Measurements from ENCODE around the gene DNAH3. TPM values are rescaled to one million over a fixed set of nuclear protein-coding genes. Genes with fewer than 3 reads are reported as not detected.

Gene DNAH3
- total and polyA plus RNA-seq, 5 donors from 2014 or later = 0.05 TPM; not detected in 4

DNA sequence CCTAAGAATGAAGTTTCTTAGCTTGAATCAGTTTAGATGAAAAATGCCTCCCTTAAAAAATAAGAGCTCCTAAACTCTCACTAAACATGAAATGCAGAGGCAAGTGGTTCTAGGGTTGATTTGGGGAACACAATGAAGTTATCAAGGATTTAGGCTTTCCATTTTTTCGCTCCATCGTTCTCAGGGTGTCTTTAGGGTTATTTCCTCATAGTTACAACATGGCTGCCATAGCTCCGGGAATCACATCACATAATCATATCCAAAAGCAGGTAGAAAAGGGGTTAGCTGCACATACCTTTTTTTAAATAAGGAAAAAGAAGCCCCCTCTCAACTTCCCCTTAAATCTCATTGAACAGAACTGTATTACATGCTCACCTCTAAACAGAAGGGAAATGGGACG lies 39.4 kb upstream of the DNAH3 start:
- no peaks in the 10 kb centered on the region for H3K36me3 Mint-ChIP-seq
- no peak overlapping the region for H3K27ac Mint-ChIP-seq
- H3K4me1 ChIP-seq (ENCODE audit: control insufficient read depth, insufficient read depth, low read length, poor library complexity, severe bottlenecking) = peaks cover 6% of the 10 kb centered on the region
- H3K27me3 ChIP-seq (ENCODE audit: control insufficient read depth, insufficient read depth, low read length) = peaks cover 3% of the 10 kb centered on the region
- H3K27me3 Mint-ChIP-seq = peaks cover 11% of the 10 kb centered on the region
- DNase-seq (no peak), ATAC-seq (ENCODE audit: low read depth in 2 of 2) (no peak)
- no peaks in the 10 kb centered on the region for H3K9me3 ChIP-seq (ENCODE audit: control insufficient read depth in 2 of 2, low read length in 2 of 2)
- H3K9me3 Mint-ChIP-seq = peaks cover 0 to 6% (median 0%) of the 10 kb centered on the region in 7 donors
- no peaks in the 10 kb centered on the region for H3K36me3 ChIP-seq (ENCODE audit: control insufficient read depth, insufficient read depth, low read length)
- H3K4me3 Mint-ChIP-seq = no peak overlapping the region
- peaks cover 0 to 6% (median 2%) of the 10 kb centered on the region in 4 donors for H3K4me1 Mint-ChIP-seq
- H3K4me3 ChIP-seq (ENCODE audit: low read depth, low read length) = no peak overlapping the region
- no peak overlapping the region for H3K27ac ChIP-seq (ENCODE audit: insufficient read depth, low read length, poor library complexity, severe bottlenecking)

DNA sequence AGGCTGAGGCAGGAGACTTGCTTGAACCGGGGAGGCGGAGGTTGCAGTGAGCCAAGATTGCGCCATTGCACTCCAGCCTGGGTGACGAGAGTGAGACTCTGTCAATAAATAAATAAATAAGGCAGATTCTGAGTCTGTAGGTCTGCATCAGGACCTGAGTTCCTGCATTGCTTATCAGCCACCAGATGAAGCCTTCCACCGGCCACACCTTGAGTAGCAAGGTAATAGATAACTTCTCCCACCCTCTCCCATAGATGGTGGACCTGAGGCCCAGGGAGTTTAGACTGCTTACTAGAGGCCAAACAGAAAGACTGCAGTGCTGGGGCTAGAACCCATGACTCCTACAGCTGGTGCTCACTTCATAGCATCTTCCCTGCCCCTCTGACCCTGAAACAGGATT lies 38.7 kb upstream of the DNAH3 start:
- peaks cover 3% of the 10 kb centered on the region for H3K27me3 ChIP-seq (ENCODE audit: control insufficient read depth, insufficient read depth, low read length)
- H3K27me3 Mint-ChIP-seq = peaks cover 11% of the 10 kb centered on the region
- no peak overlapping the region for H3K27ac ChIP-seq (ENCODE audit: insufficient read depth, low read length, poor library complexity, severe bottlenecking)
- H3K9me3 Mint-ChIP-seq = peaks cover 0 to 3% (median 0%) of the 10 kb centered on the region in 7 donors
- H3K4me3 Mint-ChIP-seq = no peak overlapping the region
- peaks cover 0 to 6% (median 2%) of the 10 kb centered on the region in 4 donors for H3K4me1 Mint-ChIP-seq
- H3K9me3 ChIP-seq (ENCODE audit: control insufficient read depth in 2 of 2, low read length in 2 of 2) = no peaks in the 10 kb centered on the region
- H3K4me3 ChIP-seq (ENCODE audit: low read depth, low read length) = no peak overlapping the region
- DNase-seq (no peak), ATAC-seq (ENCODE audit: low read depth in 2 of 2) (no peak)
- H3K36me3 Mint-ChIP-seq = no peaks in the 10 kb centered on the region
- peaks cover 6% of the 10 kb centered on the region for H3K4me1 ChIP-seq (ENCODE audit: control insufficient read depth, insufficient read depth, low read length, poor library complexity, severe bottlenecking)
- H3K27ac Mint-ChIP-seq = no peak overlapping the region
- H3K36me3 ChIP-seq (ENCODE audit: control insufficient read depth, insufficient read depth, low read length) = no peaks in the 10 kb centered on the region

DNA sequence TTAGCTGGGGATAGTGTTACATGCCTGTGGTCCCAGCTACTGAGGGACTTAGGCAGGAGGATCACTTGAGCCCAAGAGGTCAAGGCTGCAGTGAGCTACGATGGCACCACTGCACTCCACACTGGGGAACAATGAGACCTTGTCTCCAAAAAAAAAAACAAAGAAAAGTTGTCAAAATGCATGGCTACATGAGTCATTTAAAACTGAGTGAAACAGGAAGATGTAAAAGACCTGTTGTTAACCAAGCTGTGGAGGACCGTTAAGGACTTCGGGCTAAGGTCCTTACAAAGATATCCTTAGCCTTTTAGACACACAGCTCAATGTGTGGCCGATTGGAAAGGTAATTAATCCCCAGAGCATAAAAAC lies 35.7 kb upstream of the DNAH3 start:
- H3K36me3 Mint-ChIP-seq = peaks cover 24% of the 10 kb centered on the region
- H3K27me3 ChIP-seq (ENCODE audit: control insufficient read depth, insufficient read depth, low read length) = no peaks in the 10 kb centered on the region
- ATAC-seq (ENCODE audit: low read depth in 2 of 2) (no peak), DNase-seq (no peak)
- H3K4me3 Mint-ChIP-seq = no peak overlapping the region
- H3K4me3 ChIP-seq (ENCODE audit: low read depth, low read length) = no peak overlapping the region
- H3K27ac Mint-ChIP-seq = peak overlapping the region in 1 of 3 donors; percentile 40
- peaks cover 0 to 3% (median 0%) of the 10 kb centered on the region in 7 donors for H3K9me3 Mint-ChIP-seq
- no peaks in the 10 kb centered on the region for H3K9me3 ChIP-seq (ENCODE audit: control insufficient read depth in 2 of 2, low read length in 2 of 2)
- H3K4me1 ChIP-seq (ENCODE audit: control insufficient read depth, insufficient read depth, low read length, poor library complexity, severe bottlenecking) = peaks cover 6% of the 10 kb centered on the region
- H3K27me3 Mint-ChIP-seq = peaks cover 5% of the 10 kb centered on the region
- peaks cover 0 to 6% (median 2%) of the 10 kb centered on the region in 4 donors for H3K4me1 Mint-ChIP-seq
- no peak overlapping the region for H3K27ac ChIP-seq (ENCODE audit: insufficient read depth, low read length, poor library complexity, severe bottlenecking)
- peaks cover 9% of the 10 kb centered on the region for H3K36me3 ChIP-seq (ENCODE audit: control insufficient read depth, insufficient read depth, low read length)

DNA sequence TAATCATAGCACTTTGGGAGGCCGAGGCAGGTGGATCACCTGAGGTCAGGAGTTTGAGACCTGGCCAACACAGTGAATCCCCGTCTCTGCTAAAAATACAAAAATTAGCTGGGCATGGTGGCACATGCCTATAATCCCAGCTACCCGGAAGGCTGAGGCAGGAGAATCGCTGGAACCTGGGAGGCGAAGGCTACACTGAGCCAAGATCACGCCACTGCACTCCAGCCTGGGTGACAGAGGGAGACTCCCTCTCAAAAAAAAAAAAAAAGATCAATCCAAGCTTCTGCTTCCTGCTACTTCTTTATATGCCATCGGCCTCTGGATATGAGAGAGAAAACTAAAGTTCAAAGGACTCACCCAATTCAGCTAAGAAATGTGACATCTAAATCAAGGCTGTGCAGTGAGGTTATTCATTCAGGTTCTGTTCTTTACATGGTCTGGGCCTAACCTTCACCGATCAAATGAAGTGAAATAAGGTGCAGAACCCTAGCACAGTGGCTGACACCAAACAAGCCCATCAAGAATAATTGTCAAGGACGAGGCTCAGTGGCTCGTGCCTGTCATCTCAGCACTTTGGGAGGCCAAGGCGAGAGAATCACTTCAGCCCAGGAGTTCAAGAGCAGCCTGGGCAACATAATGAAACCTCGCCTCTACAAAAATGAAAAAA lies 35.1 kb upstream of the DNAH3 start:
- no peaks in the 10 kb centered on the region for H3K27me3 ChIP-seq (ENCODE audit: control insufficient read depth, insufficient read depth, low read length)
- peaks cover 6% of the 10 kb centered on the region for H3K4me1 ChIP-seq (ENCODE audit: control insufficient read depth, insufficient read depth, low read length, poor library complexity, severe bottlenecking)
- Mint-ChIP-seq H3K4me1 (peaks cover 0 to 6% (median 2%) of the 10 kb centered on the region in 4 donors), H3K4me3 (no peak overlapping the region), H3K36me3 (peaks cover 29% of the 10 kb centered on the region), H3K27ac (peak overlapping the region in 2 of 3 donors; percentile 23 to 40), H3K27me3 (peaks cover 5% of the 10 kb centered on the region), H3K9me3 (peaks cover 0 to 3% (median 0%) of the 10 kb centered on the region in 7 donors)
- H3K27ac ChIP-seq (ENCODE audit: insufficient read depth, low read length, poor library complexity, severe bottlenecking) = no peak overlapping the region
- peaks cover 14% of the 10 kb centered on the region for H3K36me3 ChIP-seq (ENCODE audit: control insufficient read depth, insufficient read depth, low read length)
- ATAC-seq (ENCODE audit: low read depth in 2 of 2) (no peak), DNase-seq (no peak)
- no peak overlapping the region for H3K4me3 ChIP-seq (ENCODE audit: low read depth, low read length)
- no peaks in the 10 kb centered on the region for H3K9me3 ChIP-seq (ENCODE audit: control insufficient read depth in 2 of 2, low read length in 2 of 2)

DNA sequence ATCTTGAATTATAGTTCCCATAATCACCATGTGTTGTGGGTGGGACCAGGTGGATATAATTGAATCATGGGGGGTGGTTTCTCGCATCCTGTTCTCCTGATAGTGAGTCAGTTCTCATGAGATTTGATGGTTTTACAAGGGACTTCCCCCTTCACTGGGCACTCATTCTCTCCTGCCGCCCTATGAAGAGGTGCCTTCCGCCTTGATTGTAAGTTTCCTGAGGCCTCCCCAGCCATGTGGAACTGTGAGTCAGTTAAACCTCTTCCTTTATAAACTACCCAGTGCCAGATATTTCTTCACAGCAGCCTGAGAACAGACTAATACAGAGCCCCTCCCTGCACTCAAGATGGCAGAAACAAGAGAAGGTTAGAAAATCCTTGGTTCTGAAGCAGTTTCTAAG lies 34.2 kb upstream of the DNAH3 start:
- ATAC-seq (ENCODE audit: low read depth in 2 of 2) (no peak), DNase-seq (no peak)
- H3K4me3 ChIP-seq (ENCODE audit: low read depth, low read length) = no peak overlapping the region
- peaks cover 34% of the 10 kb centered on the region for H3K36me3 Mint-ChIP-seq
- peaks cover 0 to 6% (median 2%) of the 10 kb centered on the region in 4 donors for H3K4me1 Mint-ChIP-seq
- peaks cover 3% of the 10 kb centered on the region for H3K27me3 Mint-ChIP-seq
- no peak overlapping the region for H3K4me3 Mint-ChIP-seq
- H3K36me3 ChIP-seq (ENCODE audit: control insufficient read depth, insufficient read depth, low read length) = peaks cover 19% of the 10 kb centered on the region
- H3K27me3 ChIP-seq (ENCODE audit: control insufficient read depth, insufficient read depth, low read length) = no peaks in the 10 kb centered on the region
- peaks cover 0 to 3% (median 0%) of the 10 kb centered on the region in 7 donors for H3K9me3 Mint-ChIP-seq
- peak overlapping the region in 1 of 3 donors; percentile 40 for H3K27ac Mint-ChIP-seq
- H3K4me1 ChIP-seq (ENCODE audit: control insufficient read depth, insufficient read depth, low read length, poor library complexity, severe bottlenecking) = peaks cover 6% of the 10 kb centered on the region
- no peaks in the 10 kb centered on the region for H3K9me3 ChIP-seq (ENCODE audit: control insufficient read depth in 2 of 2, low read length in 2 of 2)
- H3K27ac ChIP-seq (ENCODE audit: insufficient read depth, low read length, poor library complexity, severe bottlenecking) = no peak overlapping the region

DNA sequence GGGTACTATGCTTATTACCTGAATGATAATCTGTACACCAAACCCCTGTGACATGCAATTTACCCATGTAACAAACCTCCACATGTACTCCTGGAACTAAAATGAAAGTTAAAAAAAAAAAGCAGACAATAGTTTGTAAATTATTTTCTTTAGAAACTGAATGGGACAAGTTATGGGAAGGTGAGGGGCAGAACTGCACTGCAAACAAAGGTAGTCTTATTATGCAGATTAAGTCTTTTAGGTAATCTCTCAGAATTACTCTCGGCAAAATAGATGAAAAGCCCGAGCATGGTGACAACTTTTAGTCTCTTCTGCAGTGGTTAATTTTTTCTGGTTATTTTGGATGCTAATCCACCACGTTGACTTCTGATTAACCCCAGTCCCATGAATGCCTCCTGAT lies 33.3 kb upstream of the DNAH3 start:
- Histone ChIP-seq H3K36me3 (ENCODE audit: control insufficient read depth, insufficient read depth, low read length) (peaks cover 28% of the 10 kb centered on the region), H3K4me3 (ENCODE audit: low read depth, low read length) (no peak overlapping the region), H3K27me3 (ENCODE audit: control insufficient read depth, insufficient read depth, low read length) (no peaks in the 10 kb centered on the region), H3K4me1 (ENCODE audit: control insufficient read depth, insufficient read depth, low read length, poor library complexity, severe bottlenecking) (peaks cover 6% of the 10 kb centered on the region), H3K9me3 (ENCODE audit: control insufficient read depth in 2 of 2, low read length in 2 of 2) (no peaks in the 10 kb centered on the region), H3K27ac (ENCODE audit: insufficient read depth, low read length, poor library complexity, severe bottlenecking) (no peak overlapping the region)
- H3K4me3 Mint-ChIP-seq = no peak overlapping the region
- DNase-seq = no peak
- peaks cover 42% of the 10 kb centered on the region for H3K36me3 Mint-ChIP-seq
- ATAC-seq (ENCODE audit: low read depth in 2 of 2) = no peak
- H3K4me1 Mint-ChIP-seq = peaks cover 0 to 6% (median 2%) of the 10 kb centered on the region in 4 donors
- no peak overlapping the region for H3K27ac Mint-ChIP-seq
- peaks cover 0 to 3% (median 0%) of the 10 kb centered on the region in 7 donors for H3K9me3 Mint-ChIP-seq
- no peaks in the 10 kb centered on the region for H3K27me3 Mint-ChIP-seq

DNA sequence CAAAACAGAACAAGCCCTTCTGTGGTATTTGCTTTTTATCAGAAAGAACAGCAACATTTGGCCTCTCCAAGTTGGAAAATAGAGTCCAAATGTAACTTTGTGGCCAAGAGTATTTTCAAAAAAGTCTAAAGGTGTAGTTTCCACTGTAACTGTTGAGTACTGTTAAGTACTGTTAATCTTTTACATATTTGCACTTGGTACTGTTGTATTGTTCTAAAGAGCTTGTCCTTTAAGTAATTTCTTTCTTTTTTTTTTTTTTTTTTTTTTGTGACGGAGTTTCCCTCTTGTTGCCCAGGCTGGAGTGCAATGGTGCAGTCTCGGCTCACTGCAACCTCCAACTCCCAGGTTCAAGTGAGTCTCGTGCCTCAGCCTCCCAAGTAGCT lies 29.3 kb upstream of the DNAH3 start:
- no peak overlapping the region for H3K27ac Mint-ChIP-seq
- no peak for ATAC-seq (ENCODE audit: low read depth in 2 of 2)
- no peaks in the 10 kb centered on the region for H3K27me3 ChIP-seq (ENCODE audit: control insufficient read depth, insufficient read depth, low read length)
- peaks cover 0 to 4% (median 3%) of the 10 kb centered on the region in 7 donors for H3K9me3 Mint-ChIP-seq
- no peaks in the 10 kb centered on the region for H3K4me1 Mint-ChIP-seq
- H3K27ac ChIP-seq (ENCODE audit: insufficient read depth, low read length, poor library complexity, severe bottlenecking) = no peak overlapping the region
- H3K27me3 Mint-ChIP-seq = no peaks in the 10 kb centered on the region
- H3K36me3 Mint-ChIP-seq = peaks cover 67% of the 10 kb centered on the region
- H3K4me3 ChIP-seq (ENCODE audit: low read depth, low read length) = no peak overlapping the region
- no peaks in the 10 kb centered on the region for H3K9me3 ChIP-seq (ENCODE audit: control insufficient read depth in 2 of 2, low read length in 2 of 2)
- no peak overlapping the region for H3K4me3 Mint-ChIP-seq
- H3K36me3 ChIP-seq (ENCODE audit: control insufficient read depth, insufficient read depth, low read length) = peaks cover 43% of the 10 kb centered on the region
- no peak for DNase-seq
- H3K4me1 ChIP-seq (ENCODE audit: control insufficient read depth, insufficient read depth, low read length, poor library complexity, severe bottlenecking) = no peaks in the 10 kb centered on the region
